OCI-LY7 (cell line): ENCODE measurements around the gene APRT. TPM values are rescaled to one million over a fixed set of nuclear protein-coding genes. Genes with fewer than 3 reads are reported as not detected.

Experiments used
- BruUV-seq: library from RNA; stranded (reverse); fragments of 400-500 nt; replicated peaks from 2 replicates; lab custom pipeline; 2021; lab: Mats Ljungman, UMichigan
- CTCF ChIA-PET: fragments of 300-600 bp; sonication (Branson Sonifier 250); formaldehyde crosslinking; loops from one replicate; lab custom pipeline; 2022; ENCODE audit warnings: antibody characterized with exemption; ENCODE audit not compliant: unreplicated experiment; lab: Charles Lee
- POLR2A ChIA-PET: fragments of 300-600 bp; sonication (Branson Sonifier 250); formaldehyde crosslinking; loops from one replicate; lab custom pipeline; 2022; ENCODE audit warnings: antibody characterized with exemption; lab: Charles Lee
- DNase-seq: peaks from one replicate; pipeline ENCODE4 v3.0.0-alpha.2; 2015; ENCODE audit warnings: low spot score
- H2AFZ ChIP-seq: fragments of 200-600 bp; sonication (generic), shearing (Covaris generic); 2 replicates; pipeline ENCODE4 v1.6.1; 2014; ENCODE audit warnings: mild to moderate bottlenecking, antibody characterized with exemption, low read length, moderate library complexity
- H3K27ac ChIP-seq: fragments of 200-600 bp; sonication (generic); 2 replicates; pipeline ENCODE4 v1.5.1; 2014; ENCODE audit warnings: mixed run types, low read depth, mild to moderate bottlenecking, moderate library complexity, low read length, inconsistent platforms; ENCODE audit not compliant: poor library complexity, severe bottlenecking
- H3K36me3 ChIP-seq: fragments of 200-600 bp; sonication (generic); 2 replicates; pipeline ENCODE4 v1.6.1; 2014; ENCODE audit warnings: mild to moderate bottlenecking, antibody characterized with exemption, low read length, moderate library complexity, mixed read lengths; ENCODE audit not compliant: insufficient read depth
- H3K4me1 ChIP-seq: fragments of 200-600 bp; sonication (generic); 2 replicates; pipeline ENCODE4 v1.5.1; 2014; ENCODE audit warnings: mild to moderate bottlenecking, low read length; ENCODE audit not compliant: insufficient read depth, poor library complexity, severe bottlenecking
- H3K4me2 ChIP-seq: fragments of 200-600 bp; sonication (generic); 2 replicates; pipeline ENCODE4 v1.6.1; 2014; ENCODE audit warnings: mild to moderate bottlenecking, low read length
- H3K4me3 ChIP-seq: fragments of 200-600 bp; sonication (generic); 2 replicates; pipeline ENCODE4 v1.5.1; 2014; ENCODE audit warnings: mild to moderate bottlenecking, low read depth, low read length; ENCODE audit not compliant: poor library complexity, severe bottlenecking
- H3K79me2 ChIP-seq: fragments of 200-600 bp; sonication (generic); 2 replicates; pipeline ENCODE4 v1.6.1; 2016; ENCODE audit warnings: low read depth, mild to moderate bottlenecking, low read length, moderate library complexity, mixed read lengths; ENCODE audit not compliant: insufficient read depth
- H3K9me2 ChIP-seq: fragments of 200-600 bp; sonication (generic); 2 replicates; pipeline ENCODE4 v1.6.1; 2016; ENCODE audit warnings: mild to moderate bottlenecking, low read length, mixed read lengths; ENCODE audit not compliant: insufficient read depth
- H3K9me3 ChIP-seq: fragments of 200-600 bp; sonication (generic); 2 replicates; pipeline ENCODE4 v1.6.1; 2014; ENCODE audit warnings: mild to moderate bottlenecking, mixed run types, low read length, mixed read lengths
- H4K20me1 ChIP-seq: fragments of 200-600 bp; sonication (generic); 2 replicates; pipeline ENCODE4 v1.6.1; 2014; ENCODE audit warnings: mild to moderate bottlenecking, antibody characterized with exemption, low read length, moderate library complexity, mixed read lengths; ENCODE audit not compliant: insufficient read depth
- CTCF ChIP-seq: fragments of 200-600 bp; sonication (generic); conservative IDR thresholded peaks from 2 replicates; pipeline ENCODE4 v1.5.1; 2014; ENCODE audit warnings: mild to moderate bottlenecking, antibody characterized with exemption, low read length, moderate library complexity, mixed read lengths
- EZH2phosphoT487 ChIP-seq: fragments of 200-600 bp; sonication (generic); IDR thresholded peaks from 2 replicates; pipeline ENCODE4 v1.6.1; 2018; ENCODE audit warnings: low read depth, borderline replicate concordance, mild to moderate bottlenecking, mixed run types, antibody characterized with exemption, low read length, moderate library complexity, mixed read lengths
- intact Hi-C: fragments of 100-400 bp; cut with micrococcal nuclease; formaldehyde crosslinking; loops from one replicate; pipeline ENCODE4 v1.10.0; 2022; ENCODE audit not compliant: unreplicated experiment
- total RNA-seq, 2 experiments: library from RNA; depleted of rRNA in 1 of 2; stranded (reverse); fragments of >200 nt in 1 of 2; shearing (Covaris generic) in 1 of 2; gene quantifications; 2 replicates each; pipeline ENCODE4 v1.2.3, GENCODE V29; 2014 to 2022

The APRT gene
- total RNA-seq, 2 experiments from 2014 or later: 151 to 216 TPM

- Histone ChIP-seq H3K9me3 (no peaks in the 10 kb centered on the region), H3K27ac (no peak overlapping the region), H3K4me1 (no peaks in the 10 kb centered on the region), H3K79me2 (no peaks in the 10 kb centered on the region), H3K4me2 (no peak overlapping the region), H3K9me2 (no peaks in the 10 kb centered on the region), H3K4me3 (no peak overlapping the region), H3K36me3 (no peaks in the 10 kb centered on the region), H2AFZ (no peak overlapping the region), H4K20me1 (no peaks in the 10 kb centered on the region)
- ChIA-PET POLR2A (no interaction called here), CTCF (no interaction called here)
- no TSS peak for BruUV-seq
- intact Hi-C loops: no loop called here
- no peak for TF ChIP-seq CTCF
- TF ChIP-seq EZH2phosphoT487: no peak
- no peak for DNase-seq
Measured at GRCh38 chr16:88838566-88838965, 26.8 kb upstream of the APRT start.

DNA sequence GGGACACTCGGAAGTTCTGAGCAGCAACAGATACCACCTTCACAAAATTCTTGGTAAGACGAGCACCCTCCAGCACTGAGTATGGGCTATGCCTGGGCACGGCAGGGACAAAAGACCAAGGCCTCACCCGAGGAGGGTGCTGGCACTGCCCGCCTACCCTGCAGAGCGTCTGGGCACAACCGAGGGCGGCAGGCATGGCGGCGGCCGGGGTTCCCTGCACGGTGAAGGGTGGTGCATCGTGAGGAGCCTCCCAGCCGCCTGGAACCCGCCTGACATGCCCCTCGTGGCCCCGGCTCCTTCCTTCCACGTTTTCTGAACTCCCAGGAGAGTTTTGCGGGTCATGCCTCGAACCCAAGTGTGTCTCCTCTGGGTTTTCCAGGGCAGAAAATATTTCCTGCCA, 26.1 kb upstream of the APRT start:
- BruUV-seq: no TSS peak
- no peak for DNase-seq
- Histone ChIP-seq H3K79me2 (no peaks in the 10 kb centered on the region), H2AFZ (no peak overlapping the region), H3K27ac (no peak overlapping the region), H3K4me1 (no peaks in the 10 kb centered on the region), H3K4me3 (no peak overlapping the region), H3K9me2 (no peaks in the 10 kb centered on the region), H4K20me1 (no peaks in the 10 kb centered on the region), H3K4me2 (no peak overlapping the region), H3K9me3 (no peaks in the 10 kb centered on the region), H3K36me3 (no peaks in the 10 kb centered on the region)
- intact Hi-C loops: no loop called here
- CTCF ChIA-PET: no interaction called here
- POLR2A ChIA-PET: no interaction called here
- TF ChIP-seq CTCF (no peak), EZH2phosphoT487 (no peak)

DNA sequence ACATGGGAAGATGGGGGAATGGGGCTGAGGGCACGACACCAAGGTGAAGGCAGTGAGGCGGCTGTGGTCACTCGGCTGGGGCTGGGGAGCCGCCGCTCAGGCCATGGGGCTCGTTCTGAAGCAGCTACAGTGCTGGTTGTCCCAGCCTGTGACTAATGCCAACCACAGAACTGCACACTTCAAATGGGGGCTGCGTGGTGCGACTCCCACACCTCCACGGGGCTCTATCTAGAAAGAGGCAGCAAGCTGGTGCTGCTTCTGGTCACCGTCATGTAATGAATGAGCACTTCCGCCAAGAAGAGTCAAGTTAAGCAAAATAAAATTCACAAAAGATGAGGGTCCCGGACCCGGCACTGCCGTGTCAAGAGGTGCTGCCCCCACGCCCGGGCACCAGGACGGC, 25.1 kb upstream of the APRT start:
- no peak for TF ChIP-seq CTCF
- TF ChIP-seq EZH2phosphoT487: no peak
- intact Hi-C loops: no loop called here
- Histone ChIP-seq H3K4me1 (no peaks in the 10 kb centered on the region), H3K27ac (no peak overlapping the region), H3K36me3 (no peaks in the 10 kb centered on the region), H3K4me3 (no peak overlapping the region), H3K79me2 (no peaks in the 10 kb centered on the region), H2AFZ (no peak overlapping the region), H4K20me1 (no peaks in the 10 kb centered on the region), H3K9me3 (no peaks in the 10 kb centered on the region), H3K4me2 (no peak overlapping the region), H3K9me2 (no peaks in the 10 kb centered on the region)
- POLR2A ChIA-PET: no interaction called here
- CTCF ChIA-PET: no interaction called here
- DNase-seq: no peak
- BruUV-seq: no TSS peak
